Occipital lobe (tissue), 2 donors: Measurements from ENCODE around the gene GALNS. TPM values are rescaled to one million over a fixed set of nuclear protein-coding genes. Genes with fewer than 3 reads are reported as not detected.
A peak's percentile ranks its signal among the peaks of the same experiment; 100 is the strongest.

Experiments
- DNase-seq: peaks from one replicate; lab custom pipeline; 2025; lab: John Stamatoyannopoulos, UW
- total RNA-seq: library from RNA; depleted of rRNA; stranded (reverse); fragments of >200 nt; gene quantifications from one replicate; pipeline ENCODE4 v1.2.3, GENCODE V29; 2014

GALNS gene
- total RNA-seq, 1 donor from 2014 or later, result 6.6 TPM

DNA sequence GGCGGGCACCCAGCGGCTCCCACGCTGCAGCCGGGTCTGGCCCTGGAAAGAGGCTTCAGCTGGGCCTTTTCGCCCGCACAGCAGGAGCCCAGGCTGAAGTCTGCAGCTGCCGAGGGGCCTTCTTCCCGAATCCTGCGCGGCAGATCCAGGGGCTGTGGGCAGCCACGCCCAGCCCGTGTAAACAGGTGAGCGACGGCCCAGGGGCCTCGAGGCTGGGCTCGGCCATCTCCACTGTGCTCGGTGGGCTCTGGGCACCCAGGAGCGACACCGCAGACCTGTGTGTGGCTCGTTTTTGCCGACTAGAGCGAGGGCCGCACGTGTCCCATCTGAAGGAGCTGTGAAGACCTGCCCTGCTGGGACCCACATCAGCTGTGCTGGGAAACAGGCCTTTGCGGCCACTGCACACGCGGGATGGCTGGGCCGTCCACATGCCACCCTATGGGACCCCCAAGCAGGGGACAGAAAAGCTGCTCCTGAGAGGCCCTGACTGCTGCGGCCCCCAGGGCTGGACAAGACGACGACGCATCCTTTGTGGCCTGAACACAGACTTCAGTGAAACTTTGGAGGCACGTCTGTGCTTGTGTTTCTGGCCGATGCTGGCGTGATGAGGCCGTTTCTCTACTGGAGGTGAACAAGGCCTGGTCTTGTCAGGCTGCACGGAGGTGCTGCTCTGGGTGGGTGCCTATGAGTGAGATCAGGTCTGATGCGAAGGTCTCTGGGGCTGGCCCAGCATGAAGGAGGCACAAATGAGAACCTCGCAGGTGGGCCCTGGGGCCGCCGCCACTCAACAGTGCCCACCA is 39.8 kb downstream of the GALNS start:
- no peak for DNase-seq

DNA sequence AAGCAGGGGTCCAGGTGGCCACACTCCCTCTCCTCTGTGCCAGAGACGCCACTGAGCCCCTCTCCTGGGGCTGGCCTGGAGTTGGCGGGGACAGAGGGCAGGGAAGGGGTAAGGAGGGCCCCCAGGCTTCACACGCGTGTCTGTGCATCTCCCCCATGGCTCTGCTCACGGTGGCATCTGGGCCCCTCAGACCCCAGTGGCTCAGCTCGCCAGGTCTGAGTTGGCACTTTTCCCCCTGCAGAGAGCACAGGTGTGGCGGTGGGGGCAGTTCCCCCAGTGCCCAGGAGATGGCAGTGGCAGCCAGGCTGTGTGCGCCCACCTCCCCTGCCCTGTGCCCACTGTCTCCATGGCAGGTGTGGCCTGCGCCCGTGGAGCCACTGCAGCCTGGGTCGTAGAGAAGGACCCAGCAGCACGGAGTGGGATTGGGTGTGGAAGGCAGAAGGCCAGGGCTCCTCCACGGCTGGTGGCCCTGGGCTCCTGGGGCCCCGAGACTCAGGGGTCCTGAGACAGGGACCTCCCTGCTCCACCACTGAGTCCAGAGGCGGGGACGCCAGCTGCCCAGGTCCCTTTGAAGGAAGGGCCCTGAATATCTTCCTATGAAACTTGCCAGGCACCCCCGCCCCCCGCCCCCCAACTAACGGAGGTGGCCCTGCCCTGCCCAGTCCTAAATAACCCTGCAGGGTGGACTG is 40.7 kb downstream of the GALNS start:
- no peak for DNase-seq

DNA sequence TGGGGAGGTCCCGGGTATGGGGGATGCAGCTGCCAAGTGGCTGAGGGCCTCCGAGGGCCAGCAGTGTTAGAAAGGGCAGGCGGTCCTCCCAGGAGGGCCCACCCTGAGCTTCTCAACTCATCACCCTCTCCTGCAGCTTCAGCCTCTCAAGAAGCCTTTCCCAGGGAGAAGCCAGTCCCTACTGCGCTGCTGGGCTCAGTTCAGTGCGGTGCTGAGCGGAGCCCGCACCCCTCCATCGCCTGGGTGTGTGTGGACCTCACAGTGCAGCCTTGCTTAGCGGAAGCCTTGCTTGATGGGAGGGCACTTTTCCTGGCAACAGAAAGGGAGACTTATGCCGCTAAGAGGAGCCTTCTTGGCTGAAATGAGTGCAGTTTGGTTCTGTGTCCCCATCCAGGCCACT is 41.5 kb downstream of the GALNS start:
- DNase-seq, result no peak

DNA sequence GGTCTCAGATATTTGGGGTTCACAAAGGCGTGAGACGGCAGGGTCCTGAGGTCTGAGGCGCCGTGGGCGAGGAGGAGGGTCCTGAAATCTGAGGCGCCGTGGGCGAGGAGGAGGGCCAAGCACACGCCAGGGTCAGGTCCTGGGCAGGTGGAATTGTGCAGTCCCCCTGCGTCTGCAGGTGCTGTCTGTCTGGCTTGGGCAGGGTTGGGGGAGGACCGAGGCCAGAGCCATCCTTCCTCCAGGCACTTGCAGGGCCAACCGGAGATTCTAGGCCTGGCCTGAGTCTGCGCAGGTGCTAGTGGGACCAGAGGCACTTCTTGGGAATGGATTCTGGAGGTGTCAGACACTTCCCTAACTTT is 42.6 kb downstream of the GALNS start:
- DNase-seq, result no peak

DNA sequence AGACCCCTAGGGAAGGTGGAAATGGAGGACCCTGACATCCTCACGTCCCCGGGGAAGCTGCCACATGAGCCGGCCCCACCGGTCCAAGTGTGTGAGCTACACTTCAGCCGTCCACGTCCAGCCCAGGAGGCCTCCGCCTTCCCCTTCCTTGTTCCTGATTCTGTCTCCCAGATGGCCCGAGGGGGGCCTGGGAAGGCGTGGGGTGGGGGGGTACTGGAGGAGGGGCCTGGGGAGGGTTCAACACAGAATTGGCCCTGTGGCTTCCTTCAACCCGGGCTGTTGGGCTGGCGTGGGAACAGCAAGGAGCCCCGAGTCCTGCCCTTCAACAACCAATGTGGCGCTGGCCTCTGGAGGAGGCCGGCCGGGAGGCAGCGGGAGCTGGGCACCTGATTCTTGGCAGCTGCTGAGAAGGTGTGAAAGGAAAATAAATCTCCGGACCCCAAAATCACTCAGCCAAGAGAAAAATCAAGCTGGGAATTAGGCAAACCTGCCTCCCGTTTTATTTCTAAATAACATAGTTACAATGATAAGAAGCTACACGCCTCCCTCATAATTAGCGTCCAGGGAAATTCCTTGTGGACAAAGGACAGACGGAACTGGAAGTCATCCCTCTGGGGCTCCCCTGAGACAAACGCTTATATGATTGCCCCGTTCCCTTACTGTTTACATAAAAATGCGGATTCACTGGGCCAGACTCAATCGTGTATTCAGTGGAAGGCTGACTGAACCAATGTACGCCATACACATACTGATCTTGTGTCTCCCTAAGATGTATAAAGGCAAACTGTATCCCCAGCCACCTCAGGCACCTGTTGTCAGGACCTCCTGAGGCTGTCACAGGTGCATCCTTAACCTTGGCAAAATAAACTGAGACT is 43.2 kb downstream of the GALNS start:
- no peak for DNase-seq

DNA sequence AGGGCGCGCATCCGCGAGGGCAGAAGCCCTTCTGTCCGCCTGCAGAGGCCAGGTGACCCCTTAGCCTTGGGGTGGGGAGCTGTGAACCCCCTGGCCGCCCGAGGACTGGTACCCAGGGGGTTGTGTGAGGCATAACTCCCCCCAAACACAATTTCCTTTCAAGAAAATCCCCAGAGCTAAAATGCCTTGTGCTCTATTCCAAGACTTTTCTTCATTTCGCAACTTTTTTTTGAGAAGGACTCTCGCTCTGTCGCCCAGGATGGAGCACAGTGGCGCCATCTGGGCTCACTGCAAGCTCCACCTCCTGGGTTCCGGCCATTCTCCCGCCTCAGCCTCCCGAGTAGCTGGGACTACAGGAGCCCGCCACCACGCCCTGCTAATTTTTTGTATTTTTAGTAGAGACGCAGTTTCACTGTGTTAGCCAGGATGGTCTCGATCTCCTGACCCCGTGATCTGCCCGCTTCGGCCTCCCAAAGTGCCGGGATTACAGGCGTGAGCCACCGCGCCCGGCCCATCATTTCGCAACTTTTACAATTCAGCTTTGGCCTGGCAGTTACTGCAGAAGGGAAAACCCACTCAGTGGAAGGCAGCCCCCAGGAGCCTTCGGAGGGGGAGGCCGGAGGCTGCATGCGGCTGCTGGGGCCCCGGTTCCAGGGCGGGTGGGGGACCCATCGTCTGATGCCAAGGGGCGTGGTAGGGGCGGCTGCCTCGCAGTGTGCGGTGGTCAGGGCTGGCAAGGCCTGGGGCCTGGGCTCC is 44.1 kb downstream of the GALNS start:
- DNase-seq, result no peak

DNA sequence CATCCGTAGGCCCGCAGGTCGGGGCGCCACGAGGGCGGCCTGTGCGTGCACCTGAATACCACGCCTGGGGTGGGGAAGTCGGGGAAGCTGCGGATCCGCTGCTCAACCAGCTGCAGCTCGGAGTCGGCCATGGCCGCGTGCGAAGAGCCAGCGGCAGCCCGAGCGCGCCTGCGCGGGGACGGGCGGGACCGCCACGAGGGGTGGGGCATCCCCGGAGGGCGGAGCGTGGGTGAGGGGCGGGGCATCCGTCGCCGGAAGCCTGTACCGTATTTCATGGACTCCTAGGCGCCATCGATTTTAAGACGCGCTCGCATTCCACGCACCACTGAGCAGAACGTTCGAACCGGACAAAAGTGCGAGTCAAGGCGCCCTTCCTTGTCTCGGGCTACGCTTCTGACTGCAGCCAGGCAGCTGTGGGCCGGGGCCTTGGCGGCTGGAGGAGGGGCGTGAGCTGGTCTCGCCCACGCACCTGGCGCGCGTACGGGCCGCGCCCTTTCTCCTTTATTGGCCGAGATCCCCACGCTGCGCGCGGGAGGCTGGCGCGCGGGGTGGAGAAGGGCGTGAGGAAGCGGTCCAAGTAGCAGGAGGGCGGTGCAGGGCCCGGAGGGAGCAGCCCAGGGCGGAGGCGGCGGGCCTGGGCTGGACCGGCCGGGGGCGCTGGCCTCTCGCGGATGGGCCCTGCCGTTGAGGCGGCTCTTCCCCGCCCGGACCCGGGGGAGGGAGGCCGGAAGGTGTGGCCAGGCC is 44.8 kb downstream of the GALNS start, which contains the start of gene APRT:
Gene APRT, minus strand, starts transcription at position 160 of the 744 bp plus-strand sequence. Its CDS starts 29 bp downstream, at position 131.
- peak; percentile 87 for DNase-seq

DNA sequence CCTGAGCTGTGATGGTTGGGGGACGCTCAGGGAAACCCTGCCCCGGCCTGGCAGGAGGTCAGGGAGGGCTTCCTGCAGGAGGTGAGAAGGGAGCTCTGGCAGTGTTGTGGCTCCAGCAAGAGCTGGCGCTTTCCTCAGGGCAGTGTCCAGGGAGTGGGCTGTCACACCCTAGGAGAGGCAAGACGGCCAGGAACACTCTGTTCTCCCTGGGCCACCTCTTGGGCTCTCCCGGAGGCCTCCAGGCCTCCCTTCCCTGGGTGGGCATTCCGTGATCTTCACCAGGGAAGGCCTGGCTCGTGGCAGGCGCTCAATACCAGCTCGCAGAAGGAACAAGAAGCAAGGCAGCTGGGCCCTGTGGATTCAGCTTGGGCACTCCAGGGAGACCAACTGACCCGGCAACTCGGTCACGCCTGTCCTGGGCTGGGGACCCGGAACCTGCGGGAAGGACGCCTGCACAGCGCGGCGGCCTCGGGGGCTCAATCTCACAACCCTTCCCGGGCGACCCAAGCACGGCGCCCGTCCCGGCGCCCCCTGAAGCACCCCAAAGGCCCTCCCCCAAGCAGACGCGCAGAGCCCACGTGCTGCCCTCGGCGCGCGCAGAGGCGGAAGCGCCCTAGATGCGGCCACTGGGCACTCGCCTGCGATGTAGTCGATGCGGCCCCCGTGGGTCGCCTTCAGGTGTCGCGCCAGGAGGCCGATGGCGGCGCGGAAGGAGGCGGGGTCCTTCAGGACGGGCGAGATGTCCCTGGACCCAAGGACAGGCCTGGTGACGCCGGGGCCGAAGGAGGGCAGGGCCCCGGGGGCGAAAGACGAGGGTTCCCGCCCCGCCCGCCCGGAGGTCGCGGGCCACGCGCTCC is 45.6 kb downstream of the GALNS start:
- peak; percentile 56 for DNase-seq

DNA sequence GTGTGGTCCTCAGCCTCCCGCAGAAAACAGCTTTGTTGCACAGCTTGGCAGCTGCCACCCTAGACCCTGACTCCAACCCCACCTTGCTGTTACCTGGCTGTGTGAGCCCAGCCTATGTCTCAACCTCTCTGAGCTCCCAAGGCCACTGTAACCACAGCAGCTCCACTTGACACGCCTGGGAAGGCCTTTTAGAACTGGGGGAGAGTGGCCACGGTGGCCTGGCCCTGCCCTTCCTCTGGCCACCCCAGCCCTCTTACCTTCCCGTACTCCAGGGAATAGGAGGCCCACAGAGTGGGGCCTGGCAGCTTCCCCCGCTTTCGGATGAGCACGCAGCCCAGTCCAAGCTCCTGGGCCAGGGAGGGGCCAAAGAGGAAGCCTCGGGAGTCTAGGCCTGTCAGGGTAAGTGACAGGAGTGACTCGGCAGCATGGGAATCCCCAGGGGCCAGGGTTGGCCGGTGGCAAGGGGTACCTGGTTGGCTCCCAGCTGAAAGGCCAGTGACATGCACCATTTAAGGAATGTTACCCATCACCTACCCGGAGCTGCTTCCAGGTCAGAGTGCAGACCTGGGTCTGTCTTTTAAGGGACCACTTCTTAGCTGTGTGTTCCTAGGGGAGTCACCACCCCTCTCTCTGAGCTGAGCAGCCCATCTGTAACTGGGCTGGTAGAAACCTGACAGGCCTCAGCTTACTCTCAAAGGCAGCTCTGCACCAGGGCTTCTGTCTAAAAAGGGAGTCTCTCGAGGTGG is 46.4 kb downstream of the GALNS start:
- no peak for DNase-seq

DNA sequence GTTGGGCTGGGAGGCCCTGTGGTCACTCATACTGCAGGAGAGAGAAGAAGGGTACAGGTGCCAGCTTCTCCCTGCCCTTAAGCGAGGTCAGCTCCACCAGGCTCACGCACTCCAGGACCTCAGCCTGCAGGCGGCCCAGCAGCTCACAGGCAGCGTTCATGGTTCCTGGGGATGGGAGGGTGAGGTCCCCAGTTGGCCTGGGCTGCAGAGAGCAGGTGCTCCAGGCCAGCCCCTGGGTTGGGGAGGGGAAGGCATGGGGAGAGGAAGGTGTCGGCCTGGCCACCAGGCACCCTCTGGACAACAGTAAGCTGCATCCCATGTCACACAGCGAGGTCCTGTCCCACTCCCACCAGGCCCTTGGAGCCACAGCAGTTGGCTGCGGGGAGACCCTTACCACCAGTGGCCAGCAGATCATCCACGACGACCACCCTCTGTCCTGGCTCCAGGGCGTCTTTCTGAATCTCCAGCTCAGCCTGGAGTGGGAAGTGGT is 47.0 kb downstream of the GALNS start:
- DNase-seq, result no peak

DNA sequence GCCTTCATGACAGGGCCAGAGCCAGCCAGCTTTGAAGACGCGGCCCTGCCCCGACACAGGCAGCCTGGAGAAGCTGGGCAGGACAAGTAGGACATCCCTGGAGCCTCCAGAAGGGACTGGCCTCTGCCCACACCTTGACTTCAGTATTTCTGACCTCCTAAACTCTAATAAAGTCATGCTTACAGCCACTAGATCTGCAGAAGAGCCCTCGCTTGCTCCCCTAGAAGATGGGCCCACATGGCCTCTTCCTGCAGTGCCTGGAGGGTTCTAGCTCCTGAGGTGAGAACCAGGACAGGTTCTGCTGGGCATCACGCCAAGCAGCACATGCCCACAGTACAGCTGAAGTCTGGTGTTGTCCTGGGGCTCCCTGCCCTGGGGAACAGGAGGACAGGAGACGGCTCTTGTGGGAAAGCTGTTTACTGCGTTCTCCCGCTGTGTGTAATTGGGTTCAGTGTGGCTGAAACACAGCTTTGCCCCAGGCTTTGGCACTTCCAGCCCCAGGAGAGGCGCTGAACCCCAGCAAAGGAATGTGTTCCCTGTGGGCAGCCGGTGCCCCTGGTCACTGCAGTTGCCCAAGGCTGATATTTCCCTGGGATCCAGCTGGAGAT is 47.6 kb downstream of the GALNS start:
- no peak for DNase-seq

DNA sequence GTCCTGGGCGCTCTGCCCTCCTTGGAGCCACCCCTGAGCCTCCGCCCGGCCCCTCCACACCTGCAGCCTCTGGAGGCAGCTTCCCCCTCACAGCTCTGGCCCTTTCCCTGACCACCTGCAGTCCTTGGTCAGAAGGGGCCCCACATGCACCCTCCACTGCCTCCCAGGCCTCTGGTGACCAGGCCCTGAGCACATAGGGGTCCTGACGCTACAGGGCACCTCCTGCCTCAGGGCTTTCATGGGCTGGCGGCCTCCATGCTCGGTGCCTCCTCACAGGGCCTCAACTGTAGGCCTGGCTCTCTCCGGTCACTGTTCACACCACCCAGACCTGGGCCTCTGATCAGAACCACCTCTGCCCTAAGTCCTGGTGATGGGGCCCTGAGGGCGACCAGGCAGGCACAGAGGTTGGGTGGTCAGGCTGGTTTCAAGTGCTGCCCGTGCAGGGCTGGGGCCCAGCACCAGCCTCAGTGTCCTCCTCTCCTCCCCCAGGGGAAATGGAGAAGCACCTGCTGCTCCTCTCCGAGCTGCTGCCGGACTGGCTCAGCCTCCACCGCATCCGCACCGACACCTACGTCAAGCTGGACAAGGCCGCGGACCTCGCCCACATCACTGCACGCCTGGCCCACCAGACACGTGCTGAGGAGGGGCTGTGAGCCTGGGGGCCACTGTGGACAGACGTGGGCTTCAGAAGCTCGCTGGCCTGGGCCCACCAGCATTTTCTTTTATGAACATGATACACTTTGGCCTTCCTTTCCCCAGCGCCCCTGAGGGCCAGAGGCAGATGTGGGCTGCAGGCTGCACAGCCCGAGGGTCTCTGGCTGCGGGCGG is 48.9 kb downstream of the GALNS start:
- no peak for DNase-seq

DNA sequence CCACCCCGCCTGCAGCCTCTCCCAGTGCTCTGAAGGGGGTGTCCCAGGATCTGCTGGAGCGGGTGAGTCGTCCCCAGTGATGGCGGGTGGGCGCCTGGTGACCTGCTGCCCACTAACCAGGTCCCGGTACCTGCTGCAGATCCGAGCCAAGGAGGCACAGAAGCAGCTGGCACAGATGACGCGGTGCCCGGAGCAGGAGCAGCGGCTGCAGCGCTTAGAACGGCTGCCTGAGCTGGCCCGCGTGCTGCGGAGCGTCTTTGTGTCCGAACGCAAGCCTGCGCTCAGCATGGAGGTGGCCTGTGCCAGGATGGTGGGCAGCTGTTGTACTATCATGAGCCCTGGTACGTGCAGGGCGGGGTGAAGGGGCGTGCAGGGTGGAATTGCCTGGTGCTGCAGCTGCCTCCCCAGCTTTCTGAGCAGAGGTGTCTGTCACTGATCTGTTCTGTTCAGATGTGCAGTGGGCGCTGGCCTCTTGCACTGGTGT is 49.6 kb downstream of the GALNS start:
- DNase-seq, result no peak

DNA sequence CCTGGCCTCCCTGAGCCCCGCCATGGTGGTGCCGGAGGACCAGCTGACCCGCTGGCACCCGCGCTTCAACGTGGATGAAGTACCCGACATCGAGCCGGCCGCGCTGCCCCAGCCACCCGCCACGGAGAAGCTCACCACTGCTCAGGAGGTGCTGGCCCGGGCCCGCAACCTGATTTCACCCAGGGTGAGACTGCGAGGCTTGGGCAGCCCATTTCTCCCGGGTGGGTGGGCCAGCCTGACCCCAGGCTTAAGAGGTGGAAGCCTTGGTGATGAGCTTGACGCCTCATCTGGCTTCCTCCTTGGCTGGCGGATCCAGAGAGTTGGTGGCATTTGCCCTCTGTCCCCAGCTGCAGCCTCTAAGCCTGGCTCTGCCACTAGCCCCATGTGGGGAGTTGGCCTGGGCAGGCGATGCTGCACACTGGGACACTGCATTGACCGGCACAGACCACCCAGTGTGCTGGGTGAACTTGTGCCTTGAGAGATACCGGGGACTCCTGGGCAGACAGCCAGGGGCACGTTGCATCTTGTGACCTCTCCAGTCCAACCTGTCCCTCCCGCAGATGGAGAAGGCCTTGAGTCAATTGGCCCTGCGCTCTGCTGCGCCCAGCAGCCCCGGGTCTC is 50.1 kb downstream of the GALNS start:
- DNase-seq, result no peak

DNA sequence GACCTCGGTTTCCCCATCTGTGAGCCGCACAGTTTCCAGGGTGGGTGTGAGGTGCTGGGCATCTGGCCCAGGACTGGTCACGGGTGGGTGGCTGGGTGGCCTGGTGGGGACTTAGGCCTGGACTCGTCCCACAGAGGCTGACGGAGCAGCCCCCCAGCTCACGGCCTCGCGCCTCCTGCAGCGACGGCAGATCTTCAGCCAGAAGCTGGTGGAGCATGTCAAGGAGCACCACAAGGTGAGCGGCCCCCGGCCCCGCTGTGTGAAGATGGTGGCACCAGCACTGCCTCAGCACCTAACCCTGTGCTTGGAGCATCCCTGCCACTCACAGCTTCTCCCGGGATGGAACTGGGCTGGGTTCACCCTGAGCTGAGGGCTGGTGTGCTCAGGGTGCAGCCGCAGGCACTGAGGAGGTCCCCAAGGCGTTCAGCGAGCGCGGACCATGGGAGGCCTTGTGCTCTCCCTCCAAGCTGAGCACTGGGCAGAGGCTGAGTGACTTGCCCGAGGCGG is 50.8 kb downstream of the GALNS start:
- DNase-seq, result no peak

DNA sequence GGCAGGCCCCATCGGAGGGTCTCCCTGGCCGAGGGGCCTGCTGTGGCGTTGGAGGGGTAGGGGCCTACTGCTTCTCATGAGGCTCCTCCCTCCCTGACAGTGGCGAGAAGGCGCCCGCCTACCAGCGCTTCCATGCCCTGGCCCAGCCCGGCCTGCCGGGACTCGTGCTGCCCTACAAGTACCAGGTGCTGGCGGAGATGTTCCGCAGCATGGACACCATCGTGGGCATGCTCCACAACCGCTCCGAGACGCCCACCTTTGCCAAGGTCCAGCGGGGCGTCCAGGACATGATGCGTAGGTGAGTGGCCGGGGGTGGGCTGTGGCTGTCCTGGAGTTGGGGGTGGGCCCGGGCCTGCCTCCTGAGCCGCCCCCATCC is 51.4 kb downstream of the GALNS start:
- DNase-seq, result no peak
